HCT116 (cell line): ENCODE measurements around the gene HMGN1. TPM values are rescaled to one million over a fixed set of nuclear protein-coding genes. Genes with fewer than 3 reads are reported as not detected.

Experiments
- ATAC-seq: fragments of 200-7000 bp; cut with Tn5 transposase; 2 replicates; pipeline ENCODE4 v1.9.1; 2020; ENCODE audit warnings: mild to moderate bottlenecking, moderate library complexity
- BruUV-seq: library from RNA; stranded (reverse); fragments of 400-500 nt; replicated peaks from 2 replicates; lab custom pipeline; 2021; lab: Mats Ljungman, UMichigan
- CTCF ChIA-PET: fragments of 300-600 bp; sonication (Branson Sonifier 250); formaldehyde crosslinking; loops from one replicate; lab custom pipeline; 2021; ENCODE audit warnings: antibody characterized with exemption; lab: Charles Lee
- POLR2A ChIA-PET: fragments of 300-600, 350-600 bp; sonication (Branson Sonifier 250); formaldehyde crosslinking; loops from one replicate; lab custom pipeline; 2021; ENCODE audit warnings: antibody characterized with exemption; lab: Charles Lee
- RAD21 ChIA-PET, 2 experiments: fragments of 300-600 bp; sonication (Branson Sonifier 250); formaldehyde crosslinking; loops; one replicate each; lab custom pipeline; 2023; ENCODE audit warnings: low total read pairs in 2 of 2; ENCODE audit not compliant: uncharacterized antibody in 2 of 2, unreplicated experiment in 2 of 2, low non-redundant PET in 1 of 2; lab: Charles Lee
- DNase-seq: peaks from one replicate; pipeline ENCODE4 v3.0.0-alpha.2; 2010; ENCODE audit warnings: low read depth, low spot score
- H2AFZ ChIP-seq: fragments of 200-600 bp; shearing (Covaris generic), sonication (generic); 2 replicates; pipeline ENCODE4 v1.6.1; 2017; ENCODE audit warnings: low read depth, mixed run types, mixed read lengths, antibody characterized with exemption, low read length; ENCODE audit not compliant: poor library complexity, severe bottlenecking
- H3K27ac ChIP-seq: 2 replicates; pipeline ENCODE4 v1.5.1; 2012; ENCODE audit warnings: low read depth, low read length
- H3K27me3 ChIP-seq: fragments of 200-600 bp; sonication (generic); 2 replicates; pipeline ENCODE4 v1.6.1; 2016; ENCODE audit warnings: mixed run types, low read length, mixed read lengths; ENCODE audit not compliant: insufficient read depth
- H3K36me3 ChIP-seq, 2 experiments: fragments of 200-500 bp in 1 of 2; fragments of 200-600 bp in 1 of 2; sonication (Bioruptor generic) in 1 of 2; sonication (generic) in 1 of 2; 2 replicates each; pipeline versions ENCODE4 v1.5.1 to v1.6.1; 2014 to 2016; ENCODE audit warnings: low read length in 2 of 2, inconsistent platforms in 1 of 2, mixed read lengths in 1 of 2, mixed run types in 1 of 2; ENCODE audit not compliant: insufficient read depth in 2 of 2, control insufficient read depth in 1 of 2
- H3K4me1 ChIP-seq, 2 experiments: fragments of 200-600 bp in 1 of 2; sonication (generic) in 1 of 2; 2 replicates each; pipeline versions ENCODE4 v1.5.1 to v1.6.1; 2012 to 2017; ENCODE audit warnings: low read length in 2 of 2, inconsistent platforms in 1 of 2, mild to moderate bottlenecking in 1 of 2, mixed read lengths in 1 of 2, mixed run types in 1 of 2, moderate library complexity in 1 of 2; ENCODE audit not compliant: insufficient read depth in 2 of 2, control insufficient read depth in 1 of 2
- H3K4me2 ChIP-seq: fragments of 200-600 bp; sonication (generic); 2 replicates; pipeline ENCODE4 v1.6.1; 2017; ENCODE audit warnings: mixed run types, low read length, mixed read lengths
- H3K4me3 ChIP-seq, 2 experiments: fragments of 200-600 bp in 1 of 2; sonication (generic) in 1 of 2; replicated peaks in 1 of 2; 2 replicates each; pipeline ENCODE4 v1.5.1; 2011 to 2016; ENCODE audit warnings: low read length in 2 of 2, control low read depth in 1 of 2, low read depth in 1 of 2, mild to moderate bottlenecking in 1 of 2, mixed read lengths in 1 of 2, mixed run types in 1 of 2
- H3K79me2 ChIP-seq: fragments of 200-600 bp; sonication (generic); 2 replicates; pipeline ENCODE4 v1.6.1; 2017; ENCODE audit warnings: mild to moderate bottlenecking, mixed run types, low read length, moderate library complexity, mixed read lengths; ENCODE audit not compliant: insufficient read depth
- H3K9ac ChIP-seq: fragments of 200-600 bp; sonication (generic); 2 replicates; pipeline ENCODE4 v1.6.1; 2016; ENCODE audit warnings: low read length, mixed read lengths
- H3K9me2 ChIP-seq: fragments of 200-600 bp; sonication (generic), shearing (Covaris generic); 2 replicates; pipeline ENCODE4 v1.6.1; 2017; ENCODE audit warnings: mixed run types, mild to moderate bottlenecking, moderate library complexity; ENCODE audit not compliant: insufficient read depth
- H3K9me3 ChIP-seq, 2 experiments: fragments of 200-500 bp in 1 of 2; fragments of 200-600 bp in 1 of 2; sonication (Bioruptor generic) in 1 of 2; sonication (generic) in 1 of 2; 2 replicates each; pipeline ENCODE4 v1.6.1; 2014 to 2017; ENCODE audit warnings: low read length in 2 of 2, mixed read lengths in 2 of 2, inconsistent platforms in 1 of 2, low read depth in 1 of 2, mild to moderate bottlenecking in 1 of 2, mixed run types in 1 of 2, moderate library complexity in 1 of 2; ENCODE audit not compliant: control insufficient read depth in 1 of 2, insufficient read depth in 1 of 2
- H4K20me1 ChIP-seq: fragments of 200-600 bp; sonication (generic), shearing (Covaris generic); 2 replicates; pipeline ENCODE4 v1.6.1; 2017; ENCODE audit warnings: mixed run types, mild to moderate bottlenecking, moderate library complexity; ENCODE audit not compliant: insufficient read depth
- CBX3 ChIP-seq: IDR thresholded peaks from 2 replicates; pipeline ENCODE4 v1.6.1; 2012; ENCODE audit warnings: low read depth
- EGR1 ChIP-seq: IDR thresholded peaks from 2 replicates; pipeline ENCODE4 v1.6.1; 2012; ENCODE audit warnings: low read depth
- EZH2 ChIP-seq: fragments of 200-600 bp; sonication (generic); IDR thresholded peaks from 2 replicates; pipeline ENCODE4 v1.6.1; 2017; ENCODE audit warnings: antibody characterized with exemption, mixed run types
- EZH2phosphoT487 ChIP-seq: fragments of 200-600 bp; IDR thresholded peaks from 2 replicates; pipeline ENCODE4 v1.6.1; 2018; ENCODE audit warnings: antibody characterized with exemption, borderline replicate concordance
- FOSL1 ChIP-seq: IDR thresholded peaks from 2 replicates; pipeline ENCODE4 v1.6.1; 2012; ENCODE audit warnings: low read depth
- POLR2A ChIP-seq: IDR thresholded peaks from 2 replicates; pipeline ENCODE4 v1.7.0; 2011; ENCODE audit warnings: borderline replicate concordance; ENCODE audit not compliant: insufficient read depth, insufficient read length; ENCODE audit errors: extremely low read depth
- POLR2AphosphoS5 ChIP-seq: IDR thresholded peaks from 2 replicates; pipeline ENCODE4 v1.6.1; 2011; ENCODE audit warnings: mild to moderate bottlenecking, low read depth, low read length, moderate library complexity
- RAD21 ChIP-seq: IDR thresholded peaks from 2 replicates; pipeline ENCODE4 v1.6.1; 2012; ENCODE audit warnings: low read depth, mild to moderate bottlenecking
- SP1 ChIP-seq: IDR thresholded peaks from 2 replicates; pipeline ENCODE4 v1.6.1; 2012; ENCODE audit warnings: low read depth
- SRF ChIP-seq: IDR thresholded peaks from 2 replicates; pipeline ENCODE4 v1.6.1; 2012; ENCODE audit warnings: low read depth
- TCF7L2 ChIP-seq: IDR thresholded peaks from 2 replicates; pipeline ENCODE4 v1.7.0; 2011; ENCODE audit warnings: borderline replicate concordance, inconsistent platforms; ENCODE audit not compliant: insufficient read depth, insufficient read length; ENCODE audit errors: extremely low read depth
- YY1 ChIP-seq: IDR thresholded peaks from 2 replicates; pipeline ENCODE4 v1.6.1; 2011; ENCODE audit warnings: low read length, low read depth, moderate library complexity, mild to moderate bottlenecking; ENCODE audit not compliant: insufficient replicate concordance; ENCODE audit errors: extremely low read depth
- ZFX ChIP-seq: fragments of 450-650 bp; IDR thresholded peaks from 2 replicates; pipeline ENCODE4 v1.6.1; 2017
- ZNF274 ChIP-seq: fragments of 200-500 bp; sonication (Bioruptor generic); IDR thresholded peaks from 2 replicates; pipeline ENCODE4 v1.6.1; 2014; ENCODE audit warnings: mild to moderate bottlenecking, low read depth, low read length, inconsistent platforms
- intact Hi-C: fragments of 100-400 bp; cut with micrococcal nuclease; formaldehyde crosslinking; loops from 2 replicates; pipeline ENCODE4 v1.10.0; 2022
- total RNA-seq: library from RNA; stranded (reverse); gene quantifications from one replicate; pipeline ENCODE4 v1.2.1, GENCODE V29; 2021; ENCODE audit not compliant: unreplicated experiment
- TF ChIP-seq, protein P1 (sequence below): IDR thresholded peaks from 2 replicates; pipeline ENCODE4 v1.6.1; 2011; ENCODE audit warnings: mild to moderate bottlenecking, low read length, moderate library complexity; ENCODE audit not compliant: insufficient replicate concordance; ENCODE audit errors: extremely low read depth
- TF ChIP-seq, protein P2 (sequence below): IDR thresholded peaks from 2 replicates; pipeline ENCODE4 v1.6.1; 2012
- TF ChIP-seq, protein P3 (sequence below): IDR thresholded peaks from 2 replicates; pipeline ENCODE4 v1.6.1; 2012; ENCODE audit warnings: low read depth

Gene HMGN1
- total RNA-seq, 1 experiment from 2014 or later = 399 TPM

DNA sequence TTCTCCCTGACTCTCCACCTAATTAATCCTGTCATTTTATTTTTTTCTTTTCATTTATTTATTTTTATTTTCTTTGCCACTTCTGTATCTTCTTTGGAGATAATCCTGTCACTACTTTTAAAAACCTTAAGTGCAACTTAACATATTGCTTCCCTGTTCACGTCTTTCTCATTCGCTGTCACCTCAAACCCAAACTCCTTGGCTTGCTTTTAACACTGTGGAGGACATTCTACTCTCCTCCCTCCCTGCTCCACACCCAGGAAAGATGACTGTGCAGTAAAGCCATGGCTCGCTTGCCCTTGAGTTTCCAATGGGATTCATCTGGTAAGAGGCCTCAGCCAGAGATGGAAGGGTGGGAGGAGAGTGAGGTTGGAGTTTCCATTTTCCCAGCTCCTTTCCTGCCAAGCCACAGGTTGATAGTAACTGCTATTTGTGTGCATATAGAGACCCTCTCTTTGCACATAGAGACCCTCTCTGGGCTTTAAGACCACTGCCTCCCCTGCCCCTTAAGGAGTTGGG is 29.0 kb downstream of the HMGN1 start:
- H3K4me3 ChIP-seq = no peak overlapping the region
- H3K9ac ChIP-seq = no peak overlapping the region
- no peaks in the 10 kb centered on the region for H3K9me3 ChIP-seq
- H3K4me2 ChIP-seq = no peak overlapping the region
- peaks cover 0 to 18% of the 10 kb centered on the region in 2 experiments; a peak in 2 of 4 replicates for H3K4me1 ChIP-seq
- H4K20me1 ChIP-seq = no peaks in the 10 kb centered on the region
- TF ChIP-seq ZFX (no peak), EZH2 (no peak), TCF7L2 (no peak), RAD21 (no peak), EZH2phosphoT487 (no peak), SRF (no peak), SP1 (no peak), POLR2AphosphoS5 (no peak), CBX3 (no peak), ZNF274 (no peak), FOSL1 (no peak), YY1 (no peak), POLR2A (no peak), EGR1 (no peak)
- TF ChIP-seq, protein P1, sequence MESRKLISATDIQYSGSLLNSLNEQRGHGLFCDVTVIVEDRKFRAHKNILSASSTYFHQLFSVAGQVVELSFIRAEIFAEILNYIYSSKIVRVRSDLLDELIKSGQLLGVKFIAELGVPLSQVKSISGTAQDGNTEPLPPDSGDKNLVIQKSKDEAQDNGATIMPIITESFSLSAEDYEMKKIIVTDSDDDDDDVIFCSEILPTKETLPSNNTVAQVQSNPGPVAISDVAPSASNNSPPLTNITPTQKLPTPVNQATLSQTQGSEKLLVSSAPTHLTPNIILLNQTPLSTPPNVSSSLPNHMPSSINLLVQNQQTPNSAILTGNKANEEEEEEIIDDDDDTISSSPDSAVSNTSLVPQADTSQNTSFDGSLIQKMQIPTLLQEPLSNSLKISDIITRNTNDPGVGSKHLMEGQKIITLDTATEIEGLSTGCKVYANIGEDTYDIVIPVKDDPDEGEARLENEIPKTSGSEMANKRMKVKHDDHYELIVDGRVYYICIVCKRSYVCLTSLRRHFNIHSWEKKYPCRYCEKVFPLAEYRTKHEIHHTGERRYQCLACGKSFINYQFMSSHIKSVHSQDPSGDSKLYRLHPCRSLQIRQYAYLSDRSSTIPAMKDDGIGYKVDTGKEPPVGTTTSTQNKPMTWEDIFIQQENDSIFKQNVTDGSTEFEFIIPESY = no peak
- TF ChIP-seq, protein P2, sequence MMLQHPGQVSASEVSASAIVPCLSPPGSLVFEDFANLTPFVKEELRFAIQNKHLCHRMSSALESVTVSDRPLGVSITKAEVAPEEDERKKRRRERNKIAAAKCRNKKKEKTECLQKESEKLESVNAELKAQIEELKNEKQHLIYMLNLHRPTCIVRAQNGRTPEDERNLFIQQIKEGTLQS = no peak
- TF ChIP-seq, protein P3, sequence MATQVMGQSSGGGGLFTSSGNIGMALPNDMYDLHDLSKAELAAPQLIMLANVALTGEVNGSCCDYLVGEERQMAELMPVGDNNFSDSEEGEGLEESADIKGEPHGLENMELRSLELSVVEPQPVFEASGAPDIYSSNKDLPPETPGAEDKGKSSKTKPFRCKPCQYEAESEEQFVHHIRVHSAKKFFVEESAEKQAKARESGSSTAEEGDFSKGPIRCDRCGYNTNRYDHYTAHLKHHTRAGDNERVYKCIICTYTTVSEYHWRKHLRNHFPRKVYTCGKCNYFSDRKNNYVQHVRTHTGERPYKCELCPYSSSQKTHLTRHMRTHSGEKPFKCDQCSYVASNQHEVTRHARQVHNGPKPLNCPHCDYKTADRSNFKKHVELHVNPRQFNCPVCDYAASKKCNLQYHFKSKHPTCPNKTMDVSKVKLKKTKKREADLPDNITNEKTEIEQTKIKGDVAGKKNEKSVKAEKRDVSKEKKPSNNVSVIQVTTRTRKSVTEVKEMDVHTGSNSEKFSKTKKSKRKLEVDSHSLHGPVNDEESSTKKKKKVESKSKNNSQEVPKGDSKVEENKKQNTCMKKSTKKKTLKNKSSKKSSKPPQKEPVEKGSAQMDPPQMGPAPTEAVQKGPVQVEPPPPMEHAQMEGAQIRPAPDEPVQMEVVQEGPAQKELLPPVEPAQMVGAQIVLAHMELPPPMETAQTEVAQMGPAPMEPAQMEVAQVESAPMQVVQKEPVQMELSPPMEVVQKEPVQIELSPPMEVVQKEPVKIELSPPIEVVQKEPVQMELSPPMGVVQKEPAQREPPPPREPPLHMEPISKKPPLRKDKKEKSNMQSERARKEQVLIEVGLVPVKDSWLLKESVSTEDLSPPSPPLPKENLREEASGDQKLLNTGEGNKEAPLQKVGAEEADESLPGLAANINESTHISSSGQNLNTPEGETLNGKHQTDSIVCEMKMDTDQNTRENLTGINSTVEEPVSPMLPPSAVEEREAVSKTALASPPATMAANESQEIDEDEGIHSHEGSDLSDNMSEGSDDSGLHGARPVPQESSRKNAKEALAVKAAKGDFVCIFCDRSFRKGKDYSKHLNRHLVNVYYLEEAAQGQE = no peak
- BruUV-seq = no TSS peak
- ChIA-PET RAD21 (no interaction called here), CTCF (no interaction called here), POLR2A (no interaction called here)
- intact Hi-C loops = no loop called here
- DNase-seq (no peak), ATAC-seq (no peak)
- no peaks in the 10 kb centered on the region for H3K79me2 ChIP-seq
- no peaks in the 10 kb centered on the region for H3K36me3 ChIP-seq
- H2AFZ ChIP-seq = no peak overlapping the region
- peaks cover 4% of the 10 kb centered on the region; the same call in 1 of the 2 replicates for H3K9me2 ChIP-seq
- no peak overlapping the region for H3K27ac ChIP-seq
- no peaks in the 10 kb centered on the region for H3K27me3 ChIP-seq
